Gastrocnemius medialis (tissue), 4 donors: ENCODE data around the gene NMBR. TPM values are rescaled to one million over a fixed set of nuclear protein-coding genes. Genes with fewer than 3 reads are reported as not detected.
"Not testable (repeated sequence)": the region's sequence is repeated elsewhere in the genome, so short reads cannot be mapped to it uniquely, and the experiment has no call there.

ENCODE experiments used
- ATAC-seq, 2 donors: fragments of 150-250 bp; one replicate each; pipeline ENCODE4 v1.9.1; 2016
- DNase-seq, 2 donors: peaks; one replicate each; pipeline ENCODE4 v3.0.0-alpha.2; 2019
- H3K27ac ChIP-seq, 4 donors: fragments of 200-600 bp; sonication (generic); 1 replicate in 1 of 4; 2 replicates in 3 of 4; pipeline ENCODE4 v1.5.1; 2016 to 2018; ENCODE audit warnings: mild to moderate bottlenecking in 2 of 4, moderate library complexity in 1 of 4
- H3K27me3 ChIP-seq, 3 donors: fragments of 200-600 bp; sonication (generic) in 2 of 3; 1 replicate in 1 of 3; 2 replicates in 2 of 3; pipeline versions ENCODE4 v1.5.1 to v1.6.0; 2016 to 2019; ENCODE audit warnings: mild to moderate bottlenecking in 1 of 3, moderate library complexity in 1 of 3
- H3K36me3 ChIP-seq, 2 donors: fragments of 200-600 bp; sonication (generic) in 1 of 2; one replicate each; pipeline ENCODE4 v1.5.1; 2017 to 2018
- H3K4me1 ChIP-seq, 2 donors: fragments of 200-600 bp; sonication (generic) in 1 of 2; one replicate each; pipeline ENCODE4 v1.5.1; 2016 to 2017; ENCODE audit warnings: mild to moderate bottlenecking in 2 of 2
- H3K4me3 ChIP-seq, 4 donors: fragments of 200-600 bp; sonication (generic) in 3 of 4; 1 replicate in 1 of 4; 2 replicates in 3 of 4; pipeline ENCODE4 v1.5.1; 2016 to 2019; ENCODE audit warnings: mild to moderate bottlenecking in 2 of 4
- H3K9me3 ChIP-seq, 3 donors: fragments of 200-600 bp; sonication (generic) in 2 of 3; 1 replicate in 1 of 3; 2 replicates in 2 of 3; pipeline ENCODE4 v1.5.1; 2016 to 2019
- POLR2A ChIP-seq, 2 donors: fragments of 450-650 bp; IDR thresholded peaks; one replicate each; pipeline ENCODE4 v1.6.1; 2017; ENCODE audit warnings: antibody characterized with exemption in 2 of 2, mild to moderate bottlenecking in 2 of 2, moderate library complexity in 2 of 2
- in situ Hi-C, 4 donors: fragments of 200-750 bp; cut with MboI; loops; one replicate each; pipeline versions ENCODE4 v1.15.0 to v1.8.0; 2017; ENCODE audit warnings: low sequenced_read_pairs in 4 of 4
- intact Hi-C: fragments of 100-400 bp; cut with DNase I; formaldehyde crosslinking; loops from one replicate; pipeline ENCODE4 v1.15.1; 2023; ENCODE audit warnings: low total_unique reads
- total RNA-seq, 4 donors: library from RNA; depleted of rRNA; stranded (reverse); fragments of >200 nt; gene quantifications; one replicate each; pipeline versions ENCODE4 v1.1.0 to v1.2.3, GENCODE V29; 2016
- TF ChIP-seq, protein P1 (sequence below), 5 experiments: fragments of 450-650 bp in 3 of 5; fragments of 200-600 bp in 2 of 5; sonication (generic) in 2 of 5; IDR thresholded peaks in 4 of 5; conservative IDR thresholded peaks in 1 of 5; 1 replicate in 4 of 5; 2 replicates in 1 of 5; pipeline ENCODE4 v1.5.1; 2016 to 2019; ENCODE audit warnings: antibody characterized with exemption in 5 of 5, mild to moderate bottlenecking in 3 of 5, moderate library complexity in 3 of 5

Gene NMBR
- total RNA-seq, 4 donors from 2014 or later: 0.23 TPM; not detected in 3

GRCh38 chr6:142079130-142079529, 67.8 kb downstream of the NMBR start:
- no peaks in the 10 kb centered on the region for H3K27me3 ChIP-seq
- ATAC-seq (no peak), DNase-seq (no peak)
- H3K36me3 ChIP-seq: no peaks in the 10 kb centered on the region
- no peaks in the 10 kb centered on the region for H3K9me3 ChIP-seq
- intact Hi-C loops: no loop called here
- H3K4me1 ChIP-seq: no peaks in the 10 kb centered on the region
- TF ChIP-seq POLR2A (IDR thresholded peaks at IDR 0.05): no peak
- TF ChIP-seq, protein P1, sequence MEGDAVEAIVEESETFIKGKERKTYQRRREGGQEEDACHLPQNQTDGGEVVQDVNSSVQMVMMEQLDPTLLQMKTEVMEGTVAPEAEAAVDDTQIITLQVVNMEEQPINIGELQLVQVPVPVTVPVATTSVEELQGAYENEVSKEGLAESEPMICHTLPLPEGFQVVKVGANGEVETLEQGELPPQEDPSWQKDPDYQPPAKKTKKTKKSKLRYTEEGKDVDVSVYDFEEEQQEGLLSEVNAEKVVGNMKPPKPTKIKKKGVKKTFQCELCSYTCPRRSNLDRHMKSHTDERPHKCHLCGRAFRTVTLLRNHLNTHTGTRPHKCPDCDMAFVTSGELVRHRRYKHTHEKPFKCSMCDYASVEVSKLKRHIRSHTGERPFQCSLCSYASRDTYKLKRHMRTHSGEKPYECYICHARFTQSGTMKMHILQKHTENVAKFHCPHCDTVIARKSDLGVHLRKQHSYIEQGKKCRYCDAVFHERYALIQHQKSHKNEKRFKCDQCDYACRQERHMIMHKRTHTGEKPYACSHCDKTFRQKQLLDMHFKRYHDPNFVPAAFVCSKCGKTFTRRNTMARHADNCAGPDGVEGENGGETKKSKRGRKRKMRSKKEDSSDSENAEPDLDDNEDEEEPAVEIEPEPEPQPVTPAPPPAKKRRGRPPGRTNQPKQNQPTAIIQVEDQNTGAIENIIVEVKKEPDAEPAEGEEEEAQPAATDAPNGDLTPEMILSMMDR (IDR thresholded peaks at IDR 0.05 in 4 of 5, conservative IDR thresholded peaks at IDR 0.05 in 1 of 5): no peak
- no peak overlapping the region for H3K4me3 ChIP-seq
- in situ Hi-C loops: no loop called here
- H3K27ac ChIP-seq: no peak overlapping the region

GRCh38 chr6:142075516-142076101, 71.3 kb downstream of the NMBR start:
- no peaks in the 10 kb centered on the region for H3K27me3 ChIP-seq
- H3K4me3 ChIP-seq: no peak overlapping the region
- TF ChIP-seq, protein P1 (IDR thresholded peaks at IDR 0.05 in 4 of 5, conservative IDR thresholded peaks at IDR 0.05 in 1 of 5): no peak
- no peak for TF ChIP-seq POLR2A (IDR thresholded peaks at IDR 0.05)
- H3K27ac ChIP-seq: no peak overlapping the region
- H3K9me3 ChIP-seq: no peaks in the 10 kb centered on the region
- no peak for DNase-seq
- intact Hi-C loops (no loop called here), in situ Hi-C loops (no loop called here)
- no peak for ATAC-seq
- H3K4me1 ChIP-seq: no peaks in the 10 kb centered on the region
- no peaks in the 10 kb centered on the region for H3K36me3 ChIP-seq

DNA sequence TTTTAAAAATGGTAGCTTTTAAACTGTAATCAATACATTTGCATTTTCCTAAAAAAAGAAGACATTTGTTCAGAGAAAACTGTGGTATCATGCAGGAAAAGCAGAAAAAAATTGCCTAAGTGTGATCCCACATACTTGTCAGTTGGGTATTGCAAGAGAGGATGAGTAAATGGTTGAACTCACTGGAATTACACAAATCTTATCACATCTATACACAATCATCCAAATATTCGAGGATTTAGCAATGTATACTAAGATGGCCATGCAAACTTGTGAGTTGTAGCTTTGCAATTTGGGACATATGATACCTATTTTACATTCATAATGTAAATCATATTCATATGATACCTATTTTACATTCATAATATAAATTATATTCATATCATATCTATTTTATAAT, 72.4 kb downstream of the NMBR start:
- in situ Hi-C loops: no loop called here
- TF ChIP-seq, protein P1 (IDR thresholded peaks at IDR 0.05 in 4 of 5, conservative IDR thresholded peaks at IDR 0.05 in 1 of 5): no peak
- TF ChIP-seq POLR2A (IDR thresholded peaks at IDR 0.05): no peak
- Histone ChIP-seq H3K36me3 (no peaks in the 10 kb centered on the region), H3K4me1 (no peaks in the 10 kb centered on the region), H3K4me3 (no peak overlapping the region), H3K27ac (no peak overlapping the region), H3K27me3 (no peaks in the 10 kb centered on the region), H3K9me3 (no peaks in the 10 kb centered on the region)
- ATAC-seq: no peak
- no peak for DNase-seq
- intact Hi-C loops: no loop called here

DNA sequence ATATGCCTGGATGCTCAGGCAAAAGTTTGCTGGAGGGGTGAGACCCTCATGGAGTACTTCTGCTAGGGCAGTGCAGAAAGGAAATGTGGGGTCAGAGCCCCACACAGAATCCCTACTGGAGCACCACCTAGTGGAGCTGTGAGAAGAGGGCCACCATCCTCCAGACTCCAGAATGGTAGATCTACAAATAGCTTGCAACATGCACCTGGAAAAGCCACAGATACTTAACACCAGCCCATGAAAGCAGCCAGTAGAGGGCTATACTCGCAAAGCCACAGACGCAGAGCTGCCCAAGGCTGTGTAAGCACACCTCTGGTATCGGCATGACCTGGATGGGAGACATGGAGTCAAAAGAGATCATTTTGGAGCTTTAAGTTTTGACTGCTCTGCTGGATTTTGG, 74.9 kb downstream of the NMBR start:
- DNase-seq (no peak), ATAC-seq (no peak)
- TF ChIP-seq POLR2A (IDR thresholded peaks at IDR 0.05): no peak
- TF ChIP-seq, protein P1 (IDR thresholded peaks at IDR 0.05 in 4 of 5, conservative IDR thresholded peaks at IDR 0.05 in 1 of 5): no peak
- H3K36me3 ChIP-seq: no peaks in the 10 kb centered on the region
- H3K9me3 ChIP-seq: no peaks in the 10 kb centered on the region
- H3K4me3 ChIP-seq: no peak overlapping the region
- in situ Hi-C loops: no loop called here
- no peak overlapping the region for H3K27ac ChIP-seq
- no peaks in the 10 kb centered on the region for H3K27me3 ChIP-seq
- intact Hi-C loops: no loop called here
- no peaks in the 10 kb centered on the region for H3K4me1 ChIP-seq

GRCh38 chr6:142068416-142068815, 78.5 kb downstream of the NMBR start:
- H3K9me3 ChIP-seq: no peaks in the 10 kb centered on the region
- in situ Hi-C loops (no loop called here), intact Hi-C loops (no loop called here)
- H3K27ac ChIP-seq: no peak overlapping the region
- ATAC-seq (no peak), DNase-seq (no peak)
- TF ChIP-seq, protein P1 (IDR thresholded peaks at IDR 0.05 in 4 of 5, conservative IDR thresholded peaks at IDR 0.05 in 1 of 5): no peak
- TF ChIP-seq POLR2A (IDR thresholded peaks at IDR 0.05): no peak
- H3K36me3 ChIP-seq: no peaks in the 10 kb centered on the region
- H3K27me3 ChIP-seq: no peaks in the 10 kb centered on the region
- H3K4me3 ChIP-seq: no peak overlapping the region
- no peaks in the 10 kb centered on the region for H3K4me1 ChIP-seq

- intact Hi-C loops, DNase-seq, H3K36me3 ChIP-seq, H3K9me3 ChIP-seq, H3K4me1 ChIP-seq, in situ Hi-C loops, H3K27me3 ChIP-seq, ATAC-seq, H3K27ac ChIP-seq, H3K4me3 ChIP-seq: not testable (repeated sequence)
Measured at GRCh38 chr6:142062861-142063260, 84.1 kb downstream of the NMBR start.
